NCI-H2171 treated with DMSO at 0.1 percent for 48 hours (cell line): ENCODE measurements around the gene IL12A.

Source experiments
- DNase-seq: peaks from one replicate; lab custom pipeline; 2025; lab: John Stamatoyannopoulos, UW

Gene IL12A

DNA sequence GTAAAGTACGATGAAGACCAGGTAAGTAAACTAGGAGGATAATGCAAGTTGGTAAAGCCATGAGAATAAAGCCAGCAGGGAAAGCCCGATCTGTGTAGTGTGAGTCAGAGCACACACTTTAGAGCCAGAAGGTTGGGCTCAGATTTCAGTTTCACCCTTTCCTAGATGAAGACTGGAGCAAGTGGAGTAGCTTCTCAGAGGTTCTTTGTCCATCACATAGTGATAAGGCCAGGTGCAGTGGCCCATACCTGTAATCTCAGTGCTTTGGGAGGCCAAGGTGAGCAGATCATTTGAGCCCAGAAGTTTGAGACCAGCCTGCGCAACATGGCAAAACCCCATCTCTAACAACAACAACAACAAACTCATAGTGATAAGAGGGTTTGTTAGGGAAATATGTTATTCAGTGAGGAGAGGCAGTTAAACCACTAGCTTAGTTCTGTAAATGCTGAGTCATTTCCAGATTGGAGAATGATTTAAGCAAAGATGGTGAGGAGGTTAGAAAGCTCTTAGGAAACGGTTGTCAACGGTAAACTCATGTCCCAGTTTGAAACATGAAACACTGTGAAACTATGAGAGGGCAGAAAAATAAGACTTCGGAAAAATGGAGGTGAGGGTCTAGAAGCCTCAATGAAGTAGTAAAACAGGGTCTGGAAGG, 39.0 kb downstream of the IL12A start:
- DNase-seq, result peak; percentile 22

- DNase-seq, result no peak
Observed at GRCh38 chr3:160035757-160036156, 47.1 kb downstream of the IL12A start.

GRCh38 chr3:160038862-160039562, 50.4 kb downstream of the IL12A start:
- peak; percentile 51 for DNase-seq

- DNase-seq, result no peak
Observed at GRCh38 chr3:160040181-160040580, 51.5 kb downstream of the IL12A start.

GRCh38 chr3:160041465-160041864, 52.8 kb downstream of the IL12A start:
- no peak for DNase-seq

DNA sequence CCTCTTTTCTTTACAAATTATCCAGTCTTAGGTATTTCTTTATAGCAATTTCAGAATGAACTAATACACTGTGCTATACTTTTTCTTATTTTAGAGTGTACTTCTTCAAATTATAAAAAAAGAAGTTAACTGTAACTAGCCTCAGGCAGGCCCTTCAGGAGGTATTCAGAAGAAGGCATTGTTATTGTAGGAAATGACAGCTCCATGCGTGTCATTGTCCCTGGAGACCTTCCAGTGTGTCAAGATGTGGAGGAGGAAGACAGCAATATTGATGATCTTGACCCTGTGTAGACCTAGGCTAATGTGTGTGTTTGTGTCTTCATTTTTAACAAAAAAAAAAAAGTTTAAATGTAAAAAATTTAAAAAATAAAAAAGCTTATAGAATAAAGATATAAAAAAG, 55.5 kb downstream of the IL12A start:
- no peak for DNase-seq
